GM19463 (cell line): ENCODE data around the gene KIF9.
"Not testable (repeated sequence)": the region's sequence is repeated elsewhere in the genome, so short reads cannot be mapped to it uniquely, and the experiment has no call there.

Experiments
- ATAC-seq: cut with Tn5 transposase; IDR thresholded peaks from one replicate; pipeline ENCODE4 v1.9.1; 2021; ENCODE audit warnings: mild to moderate bottlenecking, moderate library complexity; ENCODE audit not compliant: unreplicated experiment

The KIF9 gene

GRCh38 chr3:47251689-47252088 is 30.9 kb downstream of the KIF9 start:
- no peak for ATAC-seq

- not testable (repeated sequence) for ATAC-seq
Measured at GRCh38 chr3:47251085-47251484, 31.5 kb downstream of the KIF9 start.

GRCh38 chr3:47250309-47251060 is 32.1 kb downstream of the KIF9 start:
- no peak for ATAC-seq

- ATAC-seq, result no peak
Measured at GRCh38 chr3:47247131-47248064, 35.2 kb downstream of the KIF9 start.

- ATAC-seq, result no peak
Measured at GRCh38 chr3:47245271-47245670, 37.3 kb downstream of the KIF9 start.

GRCh38 chr3:47244531-47245100 is 38.0 kb downstream of the KIF9 start:
- no peak for ATAC-seq

- ATAC-seq, result no peak
Measured at GRCh38 chr3:47243419-47244147, 39.0 kb downstream of the KIF9 start.

GRCh38 chr3:47239929-47240328 is 42.7 kb downstream of the KIF9 start:
- no peak for ATAC-seq

GRCh38 chr3:47238017-47238416 is 44.6 kb downstream of the KIF9 start:
- ATAC-seq, result no peak

GRCh38 chr3:47228088-47228487 is 54.5 kb downstream of the KIF9 start:
- peak; percentile 46 for ATAC-seq

- peak; percentile 79 for ATAC-seq
Measured at GRCh38 chr3:47227678-47228077, 54.9 kb downstream of the KIF9 start.

GRCh38 chr3:47225310-47225906 is 57.2 kb downstream of the KIF9 start:
- no peak for ATAC-seq

- ATAC-seq, result no peak
Measured at GRCh38 chr3:47223755-47224154, 58.8 kb downstream of the KIF9 start.

- ATAC-seq, result no peak
Measured at GRCh38 chr3:47221798-47222197, 60.8 kb downstream of the KIF9 start.

- no peak for ATAC-seq
Measured at GRCh38 chr3:47210863-47211405, 71.7 kb downstream of the KIF9 start.

GRCh38 chr3:47206022-47206421 is 76.6 kb downstream of the KIF9 start:
- ATAC-seq, result not testable (repeated sequence)

- ATAC-seq, result no peak
Measured at GRCh38 chr3:47204875-47205274, 77.7 kb downstream of the KIF9 start.

GRCh38 chr3:47202542-47202941 is 80.1 kb downstream of the KIF9 start:
- ATAC-seq, result no peak

- no peak for ATAC-seq
Measured at GRCh38 chr3:47197287-47197686, 85.3 kb downstream of the KIF9 start.

- ATAC-seq, result no peak
Measured at GRCh38 chr3:47194994-47195393, 87.6 kb downstream of the KIF9 start.
